DOHH2 (cell line): ENCODE measurements around the gene ZNF451.

Experiments used
- H3F3A ChIP-seq: fragments of 200-600 bp; sonication (generic), shearing (Covaris generic); 2 replicates; pipeline ENCODE4 v1.6.0; 2016; ENCODE audit warnings: antibody characterized with exemption, mild to moderate bottlenecking; ENCODE audit not compliant: control insufficient read depth, insufficient read depth
- H3K27ac ChIP-seq: fragments of 200-600 bp; sonication (generic); 2 replicates; pipeline ENCODE4 v1.5.1; 2014; ENCODE audit warnings: low read depth, mild to moderate bottlenecking, low read length, moderate library complexity
- H3K27me3 ChIP-seq: fragments of 200-600 bp; sonication (generic); 2 replicates; pipeline ENCODE4 v1.6.1; 2014; ENCODE audit warnings: mild to moderate bottlenecking, low read length, mixed read lengths; ENCODE audit not compliant: control insufficient read depth
- H3K36me3 ChIP-seq: fragments of 200-600 bp; sonication (generic); 2 replicates; pipeline ENCODE4 v1.6.1; 2014; ENCODE audit warnings: mild to moderate bottlenecking, low read length, moderate library complexity, mixed read lengths; ENCODE audit not compliant: control insufficient read depth
- H3K4me1 ChIP-seq: fragments of 200-600 bp; sonication (generic); 2 replicates; pipeline ENCODE4 v1.6.1; 2014; ENCODE audit warnings: mild to moderate bottlenecking, low read length, mixed read lengths; ENCODE audit not compliant: control insufficient read depth
- H3K4me2 ChIP-seq: fragments of 200-600 bp; sonication (generic); 2 replicates; pipeline ENCODE4 v1.6.0; 2014; ENCODE audit warnings: mild to moderate bottlenecking, low read length, moderate library complexity
- H3K4me3 ChIP-seq: fragments of 200-600 bp; sonication (generic); 2 replicates; pipeline ENCODE4 v1.5.1; 2014; ENCODE audit warnings: mild to moderate bottlenecking, low read length, mixed read lengths
- H3K79me2 ChIP-seq: fragments of 200-600 bp; sonication (generic); 2 replicates; pipeline ENCODE4 v1.6.1; 2014; ENCODE audit warnings: mild to moderate bottlenecking, low read length, mixed read lengths; ENCODE audit not compliant: control insufficient read depth
- H3K9me2 ChIP-seq: fragments of 200-600 bp; sonication (generic); replicated peaks from 2 replicates; pipeline ENCODE4 v1.6.1; 2014; ENCODE audit warnings: mild to moderate bottlenecking, low read length, mixed read lengths; ENCODE audit not compliant: control insufficient read depth
- H3K9me3 ChIP-seq: fragments of 200-600 bp; sonication (generic); 2 replicates; pipeline ENCODE4 v1.6.1; 2014; ENCODE audit warnings: antibody characterized with exemption, low read length, mixed read lengths; ENCODE audit not compliant: control insufficient read depth, insufficient read depth
- H4K20me1 ChIP-seq: fragments of 200-600 bp; sonication (generic); 2 replicates; pipeline ENCODE4 v1.6.0; 2014; ENCODE audit warnings: low read depth, mild to moderate bottlenecking, antibody characterized with exemption, low read length, moderate library complexity; ENCODE audit not compliant: control insufficient read depth, insufficient read depth
- CTCF ChIP-seq: fragments of 200-600 bp; sonication (generic); IDR thresholded peaks from one replicate; pipeline ENCODE4 v1.5.1; 2014; ENCODE audit warnings: antibody characterized with exemption, mild to moderate bottlenecking, low read depth, low read length; ENCODE audit not compliant: poor library complexity, severe bottlenecking
- EZH2phosphoT487 ChIP-seq: fragments of 200-600 bp; sonication (generic); IDR thresholded peaks from 2 replicates; pipeline ENCODE4 v1.6.1; 2017; ENCODE audit warnings: borderline replicate concordance, mild to moderate bottlenecking, antibody characterized with exemption, low read length, moderate library complexity, mixed read lengths

ZNF451 gene

GRCh38 chr6:57085471-57085870 is 4.5 kb upstream of the ZNF451 start:
- H3K4me2 ChIP-seq: no peak overlapping the region
- no peaks in the 10 kb centered on the region for H3K9me3 ChIP-seq
- TF ChIP-seq CTCF (no peak), EZH2phosphoT487 (no peak)
- H3K9me2 ChIP-seq: no peaks in the 10 kb centered on the region
- H3K4me1 ChIP-seq: peaks cover 6% of the 10 kb centered on the region
- no peaks in the 10 kb centered on the region for H3F3A ChIP-seq
- no peaks in the 10 kb centered on the region for H3K79me2 ChIP-seq
- no peak overlapping the region for H3K4me3 ChIP-seq
- no peaks in the 10 kb centered on the region for H3K36me3 ChIP-seq
- no peak overlapping the region for H3K27ac ChIP-seq
- H4K20me1 ChIP-seq: no peaks in the 10 kb centered on the region
- H3K27me3 ChIP-seq: no peaks in the 10 kb centered on the region

- no peak overlapping the region for H3K27ac ChIP-seq
- peaks cover 4% of the 10 kb centered on the region; the same call in 1 of the 2 replicates for H4K20me1 ChIP-seq
- H3K9me3 ChIP-seq: no peaks in the 10 kb centered on the region
- H3K27me3 ChIP-seq: no peaks in the 10 kb centered on the region
- TF ChIP-seq CTCF (no peak), EZH2phosphoT487 (no peak)
- H3K79me2 ChIP-seq: peaks cover 6% of the 10 kb centered on the region
- H3K4me3 ChIP-seq: no peak overlapping the region
- H3K9me2 ChIP-seq: no peaks in the 10 kb centered on the region
- peaks cover 12% of the 10 kb centered on the region for H3K4me1 ChIP-seq
- H3K4me2 ChIP-seq: no peak overlapping the region
- peaks cover 5% of the 10 kb centered on the region for H3K36me3 ChIP-seq
- no peaks in the 10 kb centered on the region for H3F3A ChIP-seq
Observed at GRCh38 chr6:57086843-57087242, 3.1 kb upstream of the ZNF451 start.

GRCh38 chr6:57087916-57088315 is 2.1 kb upstream of the ZNF451 start:
- Histone ChIP-seq H3K4me2 (no peak overlapping the region), H3K36me3 (peaks cover 16% of the 10 kb centered on the region)
- no peak for TF ChIP-seq CTCF
- TF ChIP-seq EZH2phosphoT487: no peak

More at GRCh38 chr6:57087916-57088315, 2.1 kb upstream of the ZNF451 start:
- Histone ChIP-seq H3K79me2 (peaks cover 17% of the 10 kb centered on the region), H3K9me2 (no peaks in the 10 kb centered on the region), H4K20me1 (peaks cover 13% of the 10 kb centered on the region; the same call in 1 of the 2 replicates), H3K4me1 (peaks cover 22% of the 10 kb centered on the region), H3K9me3 (no peaks in the 10 kb centered on the region), H3K27me3 (no peaks in the 10 kb centered on the region), H3K27ac (no peak overlapping the region), H3K4me3 (no peak overlapping the region), H3F3A (no peaks in the 10 kb centered on the region)
